Activated naive CD4-positive, alpha-beta T cell treated with anti-CD3 and anti-CD28 coated beads, Interleukin-2, amount 50 U/mL, for 16 hours (primary cell): ENCODE measurements around the gene KMT2C.

Source experiments
- DNase-seq: peaks from one replicate; pipeline ENCODE4 v3.0.0-alpha.2; 2020

Gene KMT2C

DNA sequence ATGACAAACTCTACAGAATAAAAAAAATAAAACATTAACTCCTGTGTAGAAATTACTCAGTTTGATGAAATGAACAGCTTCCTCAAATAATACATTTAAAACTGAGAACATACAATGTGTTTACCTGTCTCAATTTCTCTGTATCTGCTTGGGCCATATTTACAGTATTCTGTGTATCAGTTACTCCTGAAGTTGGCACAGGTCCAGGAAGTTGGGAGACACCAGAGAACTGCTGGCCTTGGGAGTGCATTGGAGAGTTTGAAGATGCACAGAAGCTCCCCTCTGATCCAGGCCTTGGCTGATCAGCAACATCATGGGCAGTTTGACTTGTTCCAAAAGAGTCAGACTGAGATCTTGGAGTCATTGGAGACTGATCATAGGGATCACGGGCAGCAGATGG lies 255.2 kb downstream of the KMT2C start:
- DNase-seq, result no peak

DNA sequence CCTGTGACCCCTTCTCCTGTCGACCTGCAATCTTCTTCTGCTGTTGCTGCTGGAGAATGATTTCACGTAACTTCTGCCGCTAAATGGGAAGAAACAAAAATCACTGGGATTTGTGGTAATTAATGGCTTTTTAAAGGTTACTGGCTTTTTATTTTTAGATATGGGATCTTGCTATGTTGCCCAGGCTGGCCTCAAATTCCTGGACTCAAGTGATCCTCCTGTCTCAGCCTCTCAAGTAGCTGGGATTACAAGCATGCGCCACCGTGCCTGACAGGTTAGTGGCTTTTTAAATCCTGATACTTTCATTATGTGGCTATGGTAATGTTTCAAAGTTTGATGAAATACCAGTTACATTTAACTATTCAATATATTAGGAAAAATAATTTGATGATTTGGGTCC lies 255.8 kb downstream of the KMT2C start:
- DNase-seq, result no peak

DNA sequence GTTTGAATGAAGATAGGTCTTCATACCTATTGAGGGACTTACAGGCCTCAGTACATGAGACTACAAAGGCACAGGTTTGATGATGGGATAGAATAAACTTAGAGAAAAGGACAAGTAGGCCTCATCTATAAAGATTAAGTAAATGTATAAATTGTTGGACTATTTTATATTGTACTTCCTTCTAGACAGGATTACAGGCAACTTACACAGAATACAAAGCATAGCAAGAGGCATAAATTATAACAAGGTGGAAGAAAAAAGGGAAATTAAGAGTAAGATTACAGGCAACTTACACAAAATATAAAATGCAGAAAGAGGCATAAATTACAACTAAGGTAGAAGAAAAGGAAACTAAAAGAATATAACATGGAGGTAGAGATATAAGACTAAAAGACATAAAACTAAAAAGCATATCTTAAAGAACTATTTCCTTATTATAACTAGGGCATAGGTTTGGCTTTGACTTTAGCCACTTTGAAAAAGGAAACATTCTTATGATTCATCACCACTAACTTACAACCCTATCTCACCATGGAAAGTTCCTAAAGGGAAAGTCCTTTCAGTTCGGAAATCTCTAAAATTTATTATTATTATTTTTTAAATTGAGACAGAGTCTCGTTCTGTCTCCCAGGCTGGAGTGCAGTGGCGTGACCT lies 257.3 kb downstream of the KMT2C start:
- DNase-seq, result no peak

DNA sequence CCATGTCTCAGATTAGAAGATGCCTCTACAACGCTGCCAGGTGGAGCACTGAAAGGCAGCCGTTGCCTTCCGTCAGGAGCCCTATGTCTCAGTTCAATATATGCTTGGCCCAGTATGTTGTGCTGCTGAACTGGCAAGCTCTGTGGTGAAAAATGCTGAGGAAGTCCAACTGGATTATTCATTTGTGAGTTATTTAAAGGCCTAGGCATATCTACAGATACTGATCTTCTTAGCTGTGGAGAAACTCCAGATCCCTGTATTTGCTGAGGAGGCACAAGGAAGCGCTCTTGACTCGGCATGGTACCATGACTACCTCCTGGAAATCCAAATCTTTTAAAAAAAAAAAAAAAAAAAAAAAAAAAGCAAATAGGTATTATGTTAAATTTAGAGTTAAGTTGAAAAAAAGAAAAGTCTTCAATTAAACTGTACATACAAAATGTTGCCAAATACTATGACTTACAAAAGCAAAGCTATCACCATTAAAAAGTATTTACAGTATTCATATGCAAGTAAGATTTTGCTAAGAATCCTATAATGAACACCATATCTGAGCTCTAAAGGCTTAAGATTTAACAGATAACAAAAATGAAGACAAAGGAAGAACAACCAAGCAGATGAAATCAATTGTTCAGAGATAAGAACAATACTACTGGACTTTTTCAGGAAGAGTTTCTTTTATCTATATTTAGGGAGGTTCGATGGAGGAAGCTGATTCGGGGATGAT lies 258.0 kb downstream of the KMT2C start:
- DNase-seq, result no peak

DNA sequence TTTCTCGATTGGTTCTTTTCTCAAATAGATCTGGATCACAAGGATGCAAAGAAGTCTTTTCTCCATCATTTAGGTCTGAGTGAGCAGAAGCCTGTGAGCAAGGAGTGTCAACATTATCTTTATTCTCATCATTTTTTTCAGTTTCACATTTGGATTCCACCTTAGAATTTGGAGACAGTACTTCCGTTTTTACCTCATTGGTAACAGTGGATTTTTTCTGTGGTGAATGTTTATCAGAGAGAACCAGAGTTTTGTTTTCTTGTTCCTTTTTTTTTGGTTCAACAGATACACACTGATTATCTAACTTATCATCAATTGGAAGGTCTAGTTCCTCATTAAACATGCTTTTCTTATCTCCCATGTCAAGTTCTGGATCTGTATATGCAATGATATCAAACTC lies 259.0 kb downstream of the KMT2C start:
- DNase-seq, result no peak

DNA sequence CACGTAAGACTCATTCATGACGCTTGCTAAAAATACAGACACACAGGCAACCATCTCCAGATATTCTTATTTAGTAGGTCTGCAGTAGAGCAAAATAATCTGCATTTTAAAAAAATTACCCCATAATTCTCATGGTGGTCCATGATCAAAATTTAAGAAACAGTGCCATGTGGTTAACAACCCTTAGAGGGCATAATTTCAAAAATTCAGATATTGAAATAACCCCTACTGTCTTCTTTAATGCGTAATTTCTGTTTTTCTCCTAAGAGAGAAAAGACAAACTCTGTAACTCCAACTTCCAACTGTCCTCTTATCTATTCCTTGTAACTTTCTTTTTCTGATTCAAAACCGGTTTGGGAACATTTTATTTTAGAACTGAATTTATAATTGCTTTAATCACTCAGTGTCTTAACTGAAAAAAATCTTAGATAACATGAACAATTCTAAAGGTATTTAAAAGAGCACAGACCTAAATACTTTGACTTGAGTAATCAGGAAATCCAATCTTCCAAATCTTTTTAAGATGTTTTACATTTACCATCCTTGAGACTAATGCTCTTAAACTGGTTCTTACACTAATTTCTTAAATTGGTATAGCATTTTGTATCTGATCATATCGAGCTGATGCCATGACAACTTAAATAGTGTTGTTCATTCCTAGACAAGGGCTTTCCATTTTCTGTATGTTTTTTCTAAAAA lies 262.3 kb downstream of the KMT2C start:
- DNase-seq, result no peak

DNA sequence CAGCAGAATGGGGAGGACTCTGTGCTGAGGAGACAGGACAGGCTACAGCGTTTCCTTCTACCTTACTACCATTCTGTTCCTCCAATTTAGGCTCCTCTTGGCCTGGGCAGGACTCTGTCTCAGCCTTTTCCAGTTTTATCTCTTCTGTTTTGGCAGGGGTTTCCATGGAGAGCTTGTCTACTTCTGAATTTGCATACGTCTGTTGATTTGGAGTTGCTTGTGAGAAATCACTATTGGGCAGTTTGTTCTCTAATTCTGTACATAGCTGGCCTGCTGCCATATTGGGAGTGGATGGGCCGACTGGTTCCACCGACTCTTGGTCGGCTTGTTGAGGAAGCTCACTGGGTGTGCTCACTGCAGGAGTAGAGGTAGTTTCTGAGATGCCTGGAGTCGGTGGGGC lies 273.5 kb downstream of the KMT2C start:
- no peak for DNase-seq

DNA sequence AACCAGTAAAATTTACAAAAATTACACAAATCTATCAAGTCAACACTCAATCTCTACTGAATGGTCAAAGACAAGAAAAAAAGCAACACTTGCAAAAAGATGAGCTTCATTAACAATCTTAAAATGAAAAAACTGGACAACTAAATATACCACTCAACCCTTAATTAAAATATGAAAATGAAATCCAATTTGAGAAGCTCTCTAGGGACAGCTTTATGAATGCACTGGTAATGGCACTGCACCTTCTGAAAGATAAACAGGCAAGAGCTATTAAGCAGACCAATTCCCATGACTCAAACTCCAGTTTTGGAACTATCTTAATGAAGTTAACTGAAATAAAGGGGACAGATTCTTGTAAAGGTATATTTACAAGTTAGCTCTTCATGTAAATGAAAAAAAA lies 274.6 kb downstream of the KMT2C start:
- DNase-seq, result no peak

DNA sequence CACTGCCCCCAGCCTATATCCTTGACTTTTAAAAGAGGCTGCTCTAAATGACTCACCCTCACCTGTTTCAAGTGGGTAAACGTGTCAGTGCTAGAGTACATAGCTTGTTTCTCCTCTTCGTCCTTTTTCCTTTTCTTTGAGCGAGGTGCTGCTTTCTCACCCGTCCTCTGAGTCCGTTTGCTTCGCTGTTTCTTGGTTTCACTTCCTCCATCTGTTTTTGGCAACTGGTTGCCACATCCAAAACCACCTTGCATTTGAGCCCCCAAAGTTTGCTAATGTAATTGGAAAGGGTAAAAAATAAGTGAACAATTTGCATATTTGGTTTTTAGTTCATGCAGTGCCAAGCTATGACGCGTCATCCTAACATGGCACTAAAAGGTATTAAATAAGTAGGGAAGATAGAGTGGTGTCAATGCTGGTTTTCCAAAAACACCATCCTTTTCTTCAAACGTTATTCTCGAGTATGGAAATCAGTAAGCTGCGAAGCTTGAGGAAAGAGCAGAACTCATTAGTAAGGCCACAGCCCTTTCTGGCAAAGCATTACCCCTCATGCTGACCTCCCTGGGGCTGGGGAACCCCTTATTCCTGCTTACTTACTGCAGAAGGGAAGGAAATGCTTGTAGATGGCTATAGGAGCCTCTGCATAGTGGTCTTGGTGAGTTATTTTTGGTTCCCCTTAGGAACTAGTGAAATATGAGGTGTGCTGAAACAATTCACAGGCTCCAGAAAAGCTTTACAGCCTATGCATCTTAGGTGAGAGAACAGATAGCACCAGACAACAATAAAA lies 276.8 kb downstream of the KMT2C start:
- DNase-seq, result no peak

DNA sequence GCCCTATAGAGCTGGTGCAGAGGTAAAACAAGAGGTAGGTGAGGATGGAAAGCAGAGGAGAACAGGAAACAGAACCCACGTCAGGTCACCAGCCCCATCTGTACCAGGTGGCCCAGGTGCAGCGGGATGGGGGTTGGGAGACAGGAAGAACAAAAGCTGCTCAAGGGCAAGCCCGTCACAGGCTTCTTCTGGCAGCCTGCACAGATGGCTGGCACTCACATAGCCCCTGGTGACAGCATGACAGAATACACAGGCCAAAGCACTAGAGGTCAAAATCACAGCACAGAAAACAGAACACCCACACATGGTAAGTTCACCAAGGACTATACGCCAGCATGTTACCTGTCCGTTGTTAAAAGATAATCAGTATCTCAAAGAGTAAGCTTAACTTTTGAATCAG lies 283.5 kb downstream of the KMT2C start:
- DNase-seq, result no peak

DNA sequence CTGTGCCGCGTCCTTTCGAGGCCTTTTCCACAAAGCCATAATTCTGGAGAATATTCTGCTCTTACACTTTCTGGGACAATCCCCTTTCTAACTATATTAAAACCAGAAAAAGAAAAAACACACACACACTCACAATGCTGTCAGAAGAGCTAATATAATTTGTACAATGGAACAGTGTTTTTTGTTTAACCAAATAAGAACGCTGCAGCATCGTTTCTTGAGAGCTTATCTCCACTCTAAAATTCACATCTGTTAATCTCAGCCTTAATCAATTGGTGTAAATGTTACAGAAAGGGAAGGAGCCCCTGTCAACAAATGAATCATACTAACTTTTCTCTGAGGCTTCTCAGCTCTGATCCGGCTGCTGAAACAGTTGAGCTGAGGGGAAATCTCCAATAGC lies 286.4 kb downstream of the KMT2C start:
- DNase-seq, result no peak

DNA sequence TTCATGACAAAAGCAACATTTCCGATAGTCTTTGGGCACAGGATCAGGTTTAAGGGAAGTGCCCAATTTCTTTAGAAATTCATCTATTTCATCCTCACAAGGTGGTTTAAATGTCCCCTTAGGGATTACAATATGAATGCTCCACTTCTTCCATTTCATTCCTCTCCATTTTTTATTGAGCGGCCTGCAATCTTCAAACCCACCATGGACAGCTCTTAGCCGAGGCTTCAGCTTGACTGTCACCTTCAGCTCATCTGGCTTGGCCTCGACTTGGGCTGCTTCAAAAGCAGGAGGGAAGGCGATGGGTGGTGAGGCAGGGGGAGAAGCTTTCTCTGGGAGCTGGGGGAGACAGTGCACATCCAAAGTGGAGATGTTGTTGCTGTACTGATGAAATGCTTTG lies 287.1 kb downstream of the KMT2C start:
- DNase-seq, result no peak

DNA sequence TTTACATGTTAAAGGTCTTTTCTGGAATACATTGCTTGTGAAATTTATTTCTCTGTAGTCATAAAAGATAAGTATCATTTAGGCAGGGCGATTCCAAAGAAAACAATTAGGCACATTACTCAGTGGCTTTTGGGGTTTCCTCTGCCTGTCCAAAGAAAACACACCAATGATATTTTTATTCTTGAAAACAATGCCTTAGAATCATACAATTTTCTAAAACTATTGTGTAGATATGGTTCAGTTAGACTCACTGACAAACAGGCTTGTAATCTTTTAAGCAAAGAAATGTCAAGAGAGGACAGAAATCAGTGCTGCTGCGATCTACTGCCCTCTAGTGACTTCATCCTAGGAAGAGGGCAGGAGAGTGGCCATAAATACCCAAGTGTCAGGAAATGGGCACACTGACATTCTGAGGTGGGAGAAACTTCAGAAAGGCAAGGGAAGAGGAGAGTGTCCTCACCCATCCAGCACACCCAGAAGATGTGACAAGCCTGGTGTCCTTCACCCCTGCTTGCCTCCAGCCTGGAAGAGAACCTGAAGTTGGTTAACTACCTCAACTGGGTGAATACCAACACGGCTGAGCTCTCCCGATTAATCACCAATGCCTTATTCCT lies 289.8 kb downstream of the KMT2C start:
- DNase-seq, result no peak

DNA sequence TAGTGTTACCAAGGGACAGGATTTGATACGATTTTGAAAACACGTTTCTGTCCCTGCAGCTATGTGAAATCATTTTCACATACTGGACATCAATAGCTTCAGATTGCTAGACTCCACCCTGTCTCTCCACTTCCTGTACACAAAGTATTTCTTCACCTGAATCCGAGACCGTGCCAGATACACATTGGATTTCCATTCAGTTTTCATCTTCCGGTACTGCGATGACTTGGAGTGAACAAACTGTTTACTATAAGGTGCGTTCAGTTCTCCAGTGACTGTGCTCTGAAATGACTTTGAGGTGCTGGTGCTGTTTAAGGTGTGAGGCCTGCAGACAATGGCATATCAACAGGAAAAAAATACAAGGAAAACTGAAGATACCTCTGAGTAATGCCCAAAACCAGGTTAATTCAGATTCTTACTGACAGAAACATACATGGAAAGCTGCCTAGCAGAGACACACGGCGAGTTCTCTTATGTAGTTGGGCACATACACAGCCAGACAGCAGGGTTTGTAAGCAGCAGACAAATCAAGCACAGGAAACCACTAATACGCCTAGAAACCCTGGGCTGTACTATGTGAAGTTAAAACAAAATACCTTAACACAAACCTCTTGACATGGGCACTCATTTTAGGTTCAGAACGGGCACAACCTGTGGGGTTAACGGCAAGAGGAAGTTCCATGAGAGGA lies 291.1 kb downstream of the KMT2C start:
- no peak for DNase-seq

DNA sequence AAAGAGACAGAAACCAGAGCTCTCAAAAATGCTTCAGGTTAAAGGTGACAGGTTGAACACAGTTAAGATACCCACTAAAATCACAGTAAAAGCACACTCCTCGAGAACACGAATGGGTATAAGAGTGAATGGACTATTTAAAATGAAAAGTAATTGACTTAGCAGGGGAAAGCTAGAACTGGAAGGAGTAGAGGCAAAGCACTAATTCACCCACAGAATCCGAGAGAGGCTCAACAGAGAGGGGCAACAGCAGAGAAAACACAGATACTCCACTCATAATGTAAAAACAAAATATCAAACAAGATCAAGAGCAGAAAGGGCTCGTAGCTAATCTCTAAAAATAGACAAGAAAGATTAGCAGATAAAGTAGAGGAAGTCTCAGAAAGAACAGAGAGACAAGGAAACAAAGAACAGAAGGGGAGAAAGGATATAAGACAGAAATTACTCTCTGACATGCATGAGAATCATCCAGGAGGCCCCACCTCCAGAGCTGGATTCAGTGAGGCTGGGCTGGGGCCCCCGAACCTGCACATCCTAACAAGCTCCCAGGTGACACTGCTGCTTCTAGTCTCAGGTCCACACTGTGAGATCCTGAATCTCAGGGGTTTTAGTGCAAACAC lies 292.7 kb downstream of the KMT2C start:
- DNase-seq, result no peak

DNA sequence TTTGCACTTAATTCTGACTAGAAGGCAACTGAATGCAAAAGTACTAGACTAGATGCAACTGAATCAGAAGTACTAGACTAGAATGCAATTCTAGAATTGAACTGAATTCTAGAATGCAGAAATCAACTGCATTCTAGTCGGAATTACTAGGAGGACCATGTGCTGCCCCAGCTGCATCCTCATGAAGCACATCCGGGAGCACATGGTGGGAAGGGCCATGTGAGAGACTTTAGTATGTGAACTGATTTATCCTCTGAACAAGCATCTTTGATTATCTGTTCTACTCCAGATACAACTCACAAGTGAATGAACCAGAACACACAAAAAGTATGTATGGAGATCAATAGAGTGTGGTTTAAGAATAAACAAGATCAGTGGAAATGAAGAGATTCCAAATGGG lies 295.2 kb downstream of the KMT2C start:
- no peak for DNase-seq

DNA sequence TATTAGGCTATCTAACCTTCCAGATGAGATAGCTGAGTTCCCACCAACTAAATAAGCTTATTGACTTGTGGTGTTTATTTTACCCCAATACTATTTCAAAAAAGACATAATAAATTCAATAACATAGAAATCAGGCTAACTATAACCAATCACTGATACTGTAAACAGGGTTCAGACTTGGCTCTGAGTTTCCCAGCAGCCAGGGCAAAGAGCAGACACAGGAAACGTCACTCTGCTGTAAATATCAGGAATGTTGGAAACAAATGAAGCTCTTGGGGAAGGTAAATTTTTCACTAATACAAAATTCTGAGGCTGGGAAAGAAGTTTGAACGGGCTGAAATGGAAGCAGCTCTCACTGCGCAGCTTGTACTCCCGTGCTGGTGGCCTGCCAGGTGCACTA lies 295.7 kb downstream of the KMT2C start:
- no peak for DNase-seq

DNA sequence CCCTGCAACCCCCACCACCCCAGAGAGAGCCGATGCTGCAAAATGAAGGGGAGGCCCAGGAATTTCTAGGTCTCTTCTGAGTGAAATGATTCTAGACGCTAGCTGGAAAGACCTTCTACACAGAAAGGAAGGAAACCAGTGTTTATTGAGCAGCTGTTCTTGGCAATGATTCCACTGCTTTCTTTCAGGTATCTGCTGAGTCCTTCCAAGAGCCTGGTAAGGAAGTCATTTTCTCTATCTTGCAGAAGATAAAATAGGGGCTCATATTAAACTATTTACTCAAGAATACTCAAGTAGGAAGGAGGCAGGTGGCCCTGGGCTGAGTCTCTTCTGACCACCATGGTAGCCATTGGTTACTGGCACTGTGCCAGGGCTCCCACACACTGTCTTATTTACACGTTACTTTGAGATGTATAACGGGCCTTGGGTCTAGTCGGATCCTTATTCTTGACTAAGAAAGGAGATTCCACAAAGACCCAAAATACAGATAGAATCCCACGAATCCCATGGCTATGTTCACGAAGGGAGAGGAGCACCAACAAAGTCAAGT lies 298.3 kb downstream of the KMT2C start:
- DNase-seq, result no peak

DNA sequence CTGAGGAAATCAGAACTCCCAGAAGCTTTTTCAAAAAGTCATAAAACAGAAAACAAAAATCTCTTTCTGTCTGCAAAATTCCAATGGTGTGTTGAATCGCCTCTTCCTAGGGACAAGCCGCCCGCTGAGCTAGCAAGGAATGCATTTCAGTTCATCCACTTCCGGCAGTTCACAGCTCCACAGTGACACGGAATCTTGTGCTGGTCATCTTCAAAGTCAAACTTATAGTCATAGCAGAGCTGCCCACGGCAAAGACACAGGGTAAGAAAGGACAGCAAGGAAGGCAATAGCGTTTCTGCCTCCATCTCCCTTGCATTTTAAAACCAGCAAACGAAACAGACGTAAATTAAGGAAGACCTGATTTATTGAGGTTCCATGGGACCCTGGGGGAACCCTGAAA lies 299.1 kb downstream of the KMT2C start:
- DNase-seq, result no peak

DNA sequence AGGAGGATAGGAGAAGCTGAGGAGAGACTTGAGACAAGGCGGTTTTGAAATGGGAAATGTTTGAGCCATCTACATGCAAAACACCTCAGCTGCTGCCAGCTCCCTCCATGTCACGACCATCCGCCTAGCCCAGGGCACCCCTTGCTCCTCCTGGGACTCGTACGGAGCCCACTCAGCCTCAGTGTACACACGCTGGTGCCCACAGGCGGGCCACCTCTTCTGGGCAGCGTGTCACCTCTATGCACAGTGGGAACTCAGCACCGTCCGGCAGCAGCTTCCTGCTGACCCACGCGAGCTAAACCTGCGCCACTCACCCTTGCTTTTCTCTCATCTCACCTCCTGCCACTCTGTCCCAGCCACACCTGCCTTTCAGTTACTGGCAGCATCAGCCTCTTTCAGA lies 302.0 kb downstream of the KMT2C start:
- DNase-seq, result no peak

DNA sequence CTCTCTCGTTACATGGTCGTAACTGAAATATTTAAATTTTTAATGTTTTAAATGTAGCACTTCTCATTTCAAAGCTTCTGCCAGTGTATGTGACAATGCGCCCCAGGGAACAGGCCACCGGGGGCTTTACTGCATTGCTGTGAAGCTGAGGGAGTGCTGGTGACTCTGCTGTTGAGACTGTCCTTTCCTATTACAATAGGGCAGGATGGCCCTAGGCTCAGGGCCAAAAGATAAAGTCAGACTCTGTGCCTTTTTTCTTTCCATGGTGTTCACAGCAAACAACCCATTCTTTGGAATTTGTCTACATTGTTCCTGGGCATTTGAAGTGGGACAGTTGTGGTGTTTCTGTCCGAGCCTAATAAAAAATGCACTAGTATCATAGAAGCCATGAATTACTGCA lies 303.0 kb downstream of the KMT2C start:
- DNase-seq, result no peak
